CMK (cell line): ENCODE results near the gene MGMT.

ENCODE experiments used
- DNase-seq: peaks from one replicate; pipeline ENCODE4 v3.0.0-alpha.2; 2010; ENCODE audit warnings: low read depth

Gene MGMT

GRCh38 chr10:129455625-129456024 is 11.4 kb upstream of the MGMT start:
- DNase-seq: no peak

GRCh38 chr10:129459762-129460539 is 7.1 kb upstream of the MGMT start:
- DNase-seq: no peak

- no peak for DNase-seq
These were observed 4.7 kb upstream of the MGMT start for GRCh38 chr10:129462257-129462795.

GRCh38 chr10:129464251-129464650 is 2.8 kb upstream of the MGMT start:
- DNase-seq: no peak

GRCh38 chr10:129465796-129466702 is 992 bp upstream of the MGMT start:
- no peak for DNase-seq

- no peak for DNase-seq
These were observed 471 bp downstream of the MGMT start for GRCh38 chr10:129467359-129468064.

GRCh38 chr10:129468187-129468586 is 1.1 kb downstream of the MGMT start:
- no peak for DNase-seq

- DNase-seq: no peak
These were observed 3.2 kb downstream of the MGMT start for GRCh38 chr10:129470103-129470851.

GRCh38 chr10:129471447-129472175 is 4.6 kb downstream of the MGMT start:
- DNase-seq: no peak

- no peak for DNase-seq
These were observed 5.9 kb downstream of the MGMT start for GRCh38 chr10:129472696-129473555.

GRCh38 chr10:129474642-129475041 is 7.6 kb downstream of the MGMT start:
- no peak for DNase-seq

GRCh38 chr10:129476431-129476830 is 9.4 kb downstream of the MGMT start:
- no peak for DNase-seq

- DNase-seq: no peak
These were observed 10.0 kb downstream of the MGMT start for GRCh38 chr10:129477051-129477450.

- DNase-seq: no peak
These were observed 14.6 kb downstream of the MGMT start for GRCh38 chr10:129481641-129482040.

GRCh38 chr10:129483430-129484010 is 16.5 kb downstream of the MGMT start:
- no peak for DNase-seq

GRCh38 chr10:129486805-129487204 is 19.8 kb downstream of the MGMT start:
- no peak for DNase-seq

- no peak for DNase-seq
These were observed 24.2 kb downstream of the MGMT start for GRCh38 chr10:129491123-129491734.

- no peak for DNase-seq
These were observed 27.1 kb downstream of the MGMT start for GRCh38 chr10:129494176-129494575.

GRCh38 chr10:129494740-129495139 is 27.7 kb downstream of the MGMT start:
- DNase-seq: no peak
